ENCODE data around the gene DCAF5.

DNA sequence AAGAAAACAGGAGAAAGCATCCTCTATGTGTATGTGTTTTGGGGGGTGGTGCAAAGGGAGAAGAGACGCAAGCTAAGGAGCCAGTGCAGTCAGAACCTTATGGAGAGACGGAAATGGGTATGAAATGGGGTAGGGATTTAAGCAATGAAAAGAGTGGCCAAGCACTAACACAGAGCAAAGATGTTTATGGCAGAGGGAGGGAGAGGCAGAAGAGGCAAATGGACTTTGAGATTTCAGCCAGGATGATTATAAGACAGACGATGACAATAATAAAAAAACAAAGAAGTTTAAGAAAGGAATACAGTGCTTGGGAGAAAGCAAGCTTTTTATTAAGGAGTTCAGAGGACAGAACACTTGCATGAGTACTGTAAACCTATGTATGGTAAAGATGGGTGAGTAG is 44.6 kb downstream of the DCAF5 start:
- TF ChIP-seq POLR2A (IDR thresholded peaks at IDR 0.05) (no peak), EP300 (IDR thresholded peaks at IDR 0.05) (no peak), POLR2AphosphoS5 (IDR thresholded peaks at IDR 0.05) (no peak)
- TF ChIP-seq, protein P1, sequence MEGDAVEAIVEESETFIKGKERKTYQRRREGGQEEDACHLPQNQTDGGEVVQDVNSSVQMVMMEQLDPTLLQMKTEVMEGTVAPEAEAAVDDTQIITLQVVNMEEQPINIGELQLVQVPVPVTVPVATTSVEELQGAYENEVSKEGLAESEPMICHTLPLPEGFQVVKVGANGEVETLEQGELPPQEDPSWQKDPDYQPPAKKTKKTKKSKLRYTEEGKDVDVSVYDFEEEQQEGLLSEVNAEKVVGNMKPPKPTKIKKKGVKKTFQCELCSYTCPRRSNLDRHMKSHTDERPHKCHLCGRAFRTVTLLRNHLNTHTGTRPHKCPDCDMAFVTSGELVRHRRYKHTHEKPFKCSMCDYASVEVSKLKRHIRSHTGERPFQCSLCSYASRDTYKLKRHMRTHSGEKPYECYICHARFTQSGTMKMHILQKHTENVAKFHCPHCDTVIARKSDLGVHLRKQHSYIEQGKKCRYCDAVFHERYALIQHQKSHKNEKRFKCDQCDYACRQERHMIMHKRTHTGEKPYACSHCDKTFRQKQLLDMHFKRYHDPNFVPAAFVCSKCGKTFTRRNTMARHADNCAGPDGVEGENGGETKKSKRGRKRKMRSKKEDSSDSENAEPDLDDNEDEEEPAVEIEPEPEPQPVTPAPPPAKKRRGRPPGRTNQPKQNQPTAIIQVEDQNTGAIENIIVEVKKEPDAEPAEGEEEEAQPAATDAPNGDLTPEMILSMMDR (IDR thresholded peaks at IDR 0.05): no peak
